ENCODE data around the gene MOB2. TPM values are rescaled to one million over a fixed set of nuclear protein-coding genes. Genes with fewer than 3 reads are reported as not detected.

MOB2 gene
- total RNA-seq, 2 experiments from 2014 or later, result 37.0 to 38.3 TPM

GRCh38 chr11:1442163-1442562 lies 44.4 kb downstream of the MOB2 start:
- Mint-ChIP-seq H3K9me3 (no peaks in the 10 kb centered on the region), H3K4me1 (ENCODE audit: low read depth) (no peaks in the 10 kb centered on the region), H3K27ac (no peak overlapping the region), H3K4me3 (no peak overlapping the region), H3K27me3 (peaks cover 3% of the 10 kb centered on the region), H3K36me3 (ENCODE audit: low read depth) (no peaks in the 10 kb centered on the region)
- intact Hi-C loops (cut with DNase I, micrococcal nuclease), result no loop called here
- Histone ChIP-seq H3K27ac (ENCODE audit: low read depth in 1 of 2, low read length in 2 of 2) (no peak overlapping the region), H3K4me3 (ENCODE audit: low read length) (no peak overlapping the region), H3K4me1 (ENCODE audit: insufficient read depth, low read length) (no peaks in the 10 kb centered on the region), H3K36me3 (ENCODE audit: insufficient read depth, low read length) (no peaks in the 10 kb centered on the region), H3K9me3 (ENCODE audit: control insufficient read depth in 1 of 2, insufficient read depth in 1 of 2, low read length in 2 of 2) (peaks cover 0 to 9% of the 10 kb centered on the region in 2 experiments), H3K27me3 (ENCODE audit: control insufficient read depth in 1 of 2, insufficient read depth in 2 of 2, low read length in 2 of 2) (peaks cover 0 to under 1% of the 10 kb centered on the region in 2 experiments)
- CTCF ChIA-PET, result no interaction called here
- POLR2A ChIA-PET, result no interaction called here
- ATAC-seq (ENCODE audit: poor library complexity) (no peak), DNase-seq (no peak)
- TF ChIP-seq, protein P1, sequence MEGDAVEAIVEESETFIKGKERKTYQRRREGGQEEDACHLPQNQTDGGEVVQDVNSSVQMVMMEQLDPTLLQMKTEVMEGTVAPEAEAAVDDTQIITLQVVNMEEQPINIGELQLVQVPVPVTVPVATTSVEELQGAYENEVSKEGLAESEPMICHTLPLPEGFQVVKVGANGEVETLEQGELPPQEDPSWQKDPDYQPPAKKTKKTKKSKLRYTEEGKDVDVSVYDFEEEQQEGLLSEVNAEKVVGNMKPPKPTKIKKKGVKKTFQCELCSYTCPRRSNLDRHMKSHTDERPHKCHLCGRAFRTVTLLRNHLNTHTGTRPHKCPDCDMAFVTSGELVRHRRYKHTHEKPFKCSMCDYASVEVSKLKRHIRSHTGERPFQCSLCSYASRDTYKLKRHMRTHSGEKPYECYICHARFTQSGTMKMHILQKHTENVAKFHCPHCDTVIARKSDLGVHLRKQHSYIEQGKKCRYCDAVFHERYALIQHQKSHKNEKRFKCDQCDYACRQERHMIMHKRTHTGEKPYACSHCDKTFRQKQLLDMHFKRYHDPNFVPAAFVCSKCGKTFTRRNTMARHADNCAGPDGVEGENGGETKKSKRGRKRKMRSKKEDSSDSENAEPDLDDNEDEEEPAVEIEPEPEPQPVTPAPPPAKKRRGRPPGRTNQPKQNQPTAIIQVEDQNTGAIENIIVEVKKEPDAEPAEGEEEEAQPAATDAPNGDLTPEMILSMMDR (IDR thresholded peaks at IDR 0.05), result no peak

DNA sequence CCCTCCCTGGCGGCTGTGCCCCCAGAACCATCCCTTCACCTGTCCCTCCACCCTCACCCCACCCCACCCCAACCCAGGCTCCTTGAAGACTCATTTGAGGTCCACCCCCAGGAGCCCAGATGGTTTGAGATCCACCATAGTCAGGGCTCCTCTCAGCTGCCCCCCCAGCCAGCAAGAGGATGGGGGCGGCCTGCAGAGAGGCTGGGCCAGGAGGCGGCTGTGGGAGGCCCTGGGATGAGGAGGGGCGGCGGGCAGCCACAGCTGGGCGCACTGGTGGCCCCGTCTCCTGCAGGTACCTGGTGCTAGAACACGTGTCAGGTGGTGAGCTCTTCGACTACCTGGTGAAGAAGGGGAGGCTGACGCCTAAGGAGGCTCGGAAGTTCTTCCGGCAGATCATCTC lies 46.1 kb downstream of the MOB2 start:
- Histone ChIP-seq H3K36me3 (ENCODE audit: insufficient read depth, low read length) (no peaks in the 10 kb centered on the region), H3K4me3 (ENCODE audit: low read length) (no peak overlapping the region), H3K27ac (ENCODE audit: low read depth in 1 of 2, low read length in 2 of 2) (no peak overlapping the region), H3K4me1 (ENCODE audit: insufficient read depth, low read length) (peaks cover 9% of the 10 kb centered on the region), H3K9me3 (ENCODE audit: control insufficient read depth in 1 of 2, insufficient read depth in 1 of 2, low read length in 2 of 2) (peaks cover 0 to 12% of the 10 kb centered on the region in 2 experiments), H3K27me3 (ENCODE audit: control insufficient read depth in 1 of 2, insufficient read depth in 2 of 2, low read length in 2 of 2) (peaks cover 0 to 2% of the 10 kb centered on the region in 2 experiments)
- intact Hi-C loops (cut with DNase I, micrococcal nuclease), result no loop called here
- DNase-seq (no peak), ATAC-seq (ENCODE audit: poor library complexity) (no peak)
- TF ChIP-seq, protein P1 (IDR thresholded peaks at IDR 0.05), result no peak
- Mint-ChIP-seq H3K4me3 (no peak overlapping the region), H3K9me3 (no peaks in the 10 kb centered on the region), H3K4me1 (ENCODE audit: low read depth) (no peaks in the 10 kb centered on the region), H3K27me3 (peaks cover 3% of the 10 kb centered on the region), H3K27ac (no peak overlapping the region), H3K36me3 (ENCODE audit: low read depth) (no peaks in the 10 kb centered on the region)
- ChIA-PET POLR2A (no interaction called here), CTCF (interaction anchor here (0.6 kb wide), 1 partner anchor 180 kb away, joined by 3 read pairs; no protein-coding TSS in a partner anchor)

GRCh38 chr11:1440066-1440465 lies 46.5 kb downstream of the MOB2 start:
- Histone ChIP-seq H3K9me3 (ENCODE audit: control insufficient read depth in 1 of 2, insufficient read depth in 1 of 2, low read length in 2 of 2) (peaks cover 0 to 12% of the 10 kb centered on the region in 2 experiments), H3K27me3 (ENCODE audit: control insufficient read depth in 1 of 2, insufficient read depth in 2 of 2, low read length in 2 of 2) (peaks cover 0 to 2% of the 10 kb centered on the region in 2 experiments), H3K36me3 (ENCODE audit: insufficient read depth, low read length) (no peaks in the 10 kb centered on the region), H3K27ac (ENCODE audit: low read depth in 1 of 2, low read length in 2 of 2) (no peak overlapping the region), H3K4me1 (ENCODE audit: insufficient read depth, low read length) (peaks cover 9% of the 10 kb centered on the region), H3K4me3 (ENCODE audit: low read length) (no peak overlapping the region)
- peaks cover 3% of the 10 kb centered on the region for H3K27me3 Mint-ChIP-seq
- no peaks in the 10 kb centered on the region for H3K4me1 Mint-ChIP-seq (ENCODE audit: low read depth)
- ChIA-PET POLR2A (interaction anchor here (0.6 kb wide), 1 partner anchor 10 kb away, joined by 4 read pairs; no protein-coding TSS in a partner anchor), CTCF (interaction anchor here (0.6 kb wide), 1 partner anchor 180 kb away, joined by 3 read pairs; no protein-coding TSS in a partner anchor)
- no peaks in the 10 kb centered on the region for H3K9me3 Mint-ChIP-seq
- no peak overlapping the region for H3K27ac Mint-ChIP-seq
- H3K36me3 Mint-ChIP-seq (ENCODE audit: low read depth), result no peaks in the 10 kb centered on the region
- TF ChIP-seq, protein P1 (IDR thresholded peaks at IDR 0.05), result no peak
- intact Hi-C loops (cut with DNase I, micrococcal nuclease), result no loop called here
- H3K4me3 Mint-ChIP-seq, result no peak overlapping the region
- DNase-seq (no peak), ATAC-seq (ENCODE audit: poor library complexity) (no peak)
